Pulmonary artery endothelial cell (primary cell): ENCODE results near the gene PTPRD. TPM values are rescaled to one million over a fixed set of nuclear protein-coding genes. Genes with fewer than 3 reads are reported as not detected.

ENCODE experiments used
- DNase-seq: peaks from one replicate; pipeline ENCODE4 v3.0.0-alpha.2; 2011; ENCODE audit warnings: low read depth, low spot score
- total RNA-seq: library from RNA; depleted of rRNA; stranded (reverse); fragments of >200 nt; gene quantifications from 2 replicates; pipeline ENCODE4 v1.2.3, GENCODE V29; 2014

Gene PTPRD
- total RNA-seq, 1 donor from 2014 or later: 1.5 TPM

DNA sequence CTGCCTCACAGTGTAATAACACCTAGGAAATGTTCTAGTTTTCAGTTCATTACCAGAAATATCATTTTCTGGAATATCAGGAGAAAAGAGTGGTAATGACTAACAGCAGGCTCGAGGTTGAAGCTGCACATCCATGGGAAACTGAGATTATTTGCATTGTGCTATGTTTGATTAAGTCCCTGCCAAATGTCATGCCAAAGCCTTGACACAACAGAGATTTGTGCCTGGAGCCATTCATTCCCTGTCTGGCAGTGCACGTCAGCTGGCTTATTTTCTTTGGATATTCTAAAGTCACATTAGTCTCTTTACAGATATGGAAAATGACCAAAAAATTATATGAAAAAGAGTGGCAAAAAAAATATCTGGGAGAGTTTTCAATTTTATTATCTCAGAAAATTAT is 848.0 kb downstream of the PTPRD start:
- no peak for DNase-seq

DNA sequence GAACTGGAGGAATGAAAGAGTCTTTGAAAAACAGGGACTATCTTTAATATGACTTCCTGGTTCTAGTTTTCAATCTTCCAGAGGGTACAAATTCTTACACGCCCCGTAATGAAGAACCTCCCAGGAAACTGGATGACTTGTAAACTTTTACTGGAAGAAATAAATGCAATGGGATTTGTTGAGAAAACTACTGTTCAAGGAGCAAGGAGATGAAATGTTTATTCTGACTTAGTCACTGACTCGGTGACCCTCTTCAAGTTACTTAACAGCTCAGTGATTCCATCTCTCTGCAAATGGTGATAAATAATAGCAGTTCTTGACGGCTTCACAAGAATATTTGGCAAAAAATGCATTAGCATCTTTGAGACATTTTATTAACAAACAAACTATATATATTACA is 858.6 kb downstream of the PTPRD start:
- no peak for DNase-seq

- no peak for DNase-seq
These were observed 859.5 kb downstream of the PTPRD start for GRCh38 chr9:9753266-9753665.

DNA sequence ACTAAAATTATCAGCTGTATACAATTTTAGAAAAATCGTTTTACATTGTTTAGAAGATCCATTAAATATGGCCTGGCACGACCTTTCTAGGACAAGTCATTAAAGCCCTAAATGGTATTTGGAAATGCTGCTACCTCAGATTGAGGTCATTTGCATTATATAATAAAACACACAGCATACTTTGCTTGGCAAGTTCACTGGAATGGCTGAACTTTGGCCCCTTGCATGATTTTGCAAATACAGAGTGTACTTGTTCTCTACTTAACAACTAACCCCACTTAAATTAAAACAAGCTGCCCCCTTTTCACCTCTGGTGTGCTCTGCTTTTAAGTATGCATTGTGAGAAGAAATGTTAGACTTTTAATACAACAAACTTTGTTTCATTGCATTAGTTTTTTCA is 860.1 kb downstream of the PTPRD start:
- DNase-seq: no peak

- DNase-seq: no peak
These were observed 860.8 kb downstream of the PTPRD start for GRCh38 chr9:9751996-9752395.

GRCh38 chr9:9750719-9751118 is 862.1 kb downstream of the PTPRD start:
- no peak for DNase-seq

GRCh38 chr9:9749591-9749990 is 863.2 kb downstream of the PTPRD start:
- DNase-seq: no peak

DNA sequence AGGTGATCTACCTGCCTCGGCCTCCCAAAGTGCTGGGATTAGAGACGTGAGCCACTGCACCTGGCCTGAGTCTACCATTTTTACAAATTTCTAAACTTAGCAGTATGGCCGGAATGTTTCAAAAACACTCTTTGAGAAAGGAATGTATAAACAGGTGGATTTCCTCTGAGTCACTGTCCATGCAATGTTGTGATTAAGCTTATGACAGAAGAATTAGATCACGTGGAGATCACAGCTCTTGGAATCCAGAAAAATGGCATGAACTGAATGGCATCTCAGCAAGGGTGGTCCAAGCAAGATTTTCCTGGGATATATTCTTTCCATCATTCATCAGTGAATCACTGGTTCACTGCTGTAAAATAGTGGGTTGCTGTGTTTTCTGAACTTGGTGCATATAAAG is 865.0 kb downstream of the PTPRD start:
- DNase-seq: no peak

GRCh38 chr9:9746826-9747225 is 866.0 kb downstream of the PTPRD start:
- DNase-seq: no peak

DNA sequence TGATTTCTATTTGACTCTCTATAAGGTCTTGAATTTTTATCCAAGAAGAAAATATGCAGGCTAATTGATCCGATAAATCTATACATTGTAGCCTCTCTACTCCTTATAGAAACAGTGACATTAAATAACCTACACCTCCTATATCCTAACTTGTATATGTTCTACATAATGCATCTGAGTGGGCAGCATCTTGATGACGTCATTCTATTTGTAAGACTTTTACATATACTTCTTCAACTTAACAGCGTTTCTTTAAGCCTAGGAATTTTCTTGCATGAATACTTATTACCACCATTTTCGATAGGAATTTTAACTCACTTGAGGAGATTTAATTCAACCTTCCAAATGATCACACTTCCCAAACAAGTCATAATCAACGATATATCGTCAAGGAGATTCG is 869.0 kb downstream of the PTPRD start:
- DNase-seq: no peak

- no peak for DNase-seq
These were observed 882.6 kb downstream of the PTPRD start for GRCh38 chr9:9730174-9730573.

DNA sequence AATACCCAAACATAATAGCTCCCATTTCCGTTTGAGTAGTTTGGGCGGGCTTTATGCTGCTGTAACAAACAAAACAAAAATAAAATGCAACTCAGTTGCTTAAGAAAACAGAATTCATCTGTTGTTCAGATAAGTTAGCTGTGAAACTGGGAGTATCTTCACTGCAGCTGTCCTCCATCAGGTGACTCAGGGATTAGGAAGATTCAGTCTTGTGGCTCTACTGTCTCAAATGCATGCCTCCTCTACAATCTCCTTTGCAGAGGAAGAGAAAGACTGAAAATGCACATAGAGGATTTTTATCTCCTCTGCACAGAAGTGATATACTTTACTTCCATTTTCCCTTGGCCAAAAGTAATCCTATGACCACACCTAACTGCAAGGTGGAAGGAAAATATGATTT is 883.7 kb downstream of the PTPRD start:
- DNase-seq: no peak

GRCh38 chr9:9719373-9720112 is 893.3 kb downstream of the PTPRD start:
- no peak for DNase-seq

DNA sequence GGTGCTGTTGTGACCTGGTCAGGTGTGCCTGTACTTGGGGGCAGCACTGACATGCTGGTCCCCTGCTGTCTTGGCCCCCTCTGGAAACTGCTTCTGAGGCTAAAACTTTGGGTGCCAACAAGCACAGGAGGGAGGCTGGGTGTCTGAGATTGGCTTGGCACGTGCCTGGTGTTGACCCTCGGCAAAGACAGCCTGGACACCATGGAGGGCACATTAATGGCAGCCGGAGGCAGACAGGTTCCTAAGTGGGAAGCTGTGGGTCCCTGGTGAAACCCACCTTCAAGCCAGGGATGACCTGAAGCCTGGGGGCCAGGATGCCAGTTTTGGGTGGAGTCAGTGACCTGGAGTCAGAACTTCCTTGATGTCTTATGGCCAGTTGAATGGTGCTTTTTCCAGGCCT is 894.1 kb downstream of the PTPRD start:
- no peak for DNase-seq

DNA sequence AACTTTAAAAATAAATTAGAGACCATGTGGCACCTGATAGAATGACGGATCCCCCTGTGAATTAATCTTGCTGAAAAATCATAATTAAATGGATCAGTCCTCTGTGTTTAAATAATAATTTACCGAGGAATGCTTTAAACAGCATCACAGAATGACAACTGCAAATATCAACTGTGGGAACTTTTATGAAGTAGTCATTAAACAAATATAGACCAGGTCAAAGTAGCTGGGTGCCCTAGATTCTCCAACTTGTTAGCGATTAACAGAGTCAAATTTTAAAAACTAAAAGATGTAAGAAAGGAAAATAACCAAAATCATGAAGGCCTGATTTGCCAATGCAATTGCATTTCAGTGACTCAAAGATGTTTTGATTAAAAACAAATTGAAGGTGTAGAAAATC is 933.4 kb downstream of the PTPRD start:
- DNase-seq: no peak

GRCh38 chr9:9674461-9674860 is 938.3 kb downstream of the PTPRD start:
- no peak for DNase-seq

DNA sequence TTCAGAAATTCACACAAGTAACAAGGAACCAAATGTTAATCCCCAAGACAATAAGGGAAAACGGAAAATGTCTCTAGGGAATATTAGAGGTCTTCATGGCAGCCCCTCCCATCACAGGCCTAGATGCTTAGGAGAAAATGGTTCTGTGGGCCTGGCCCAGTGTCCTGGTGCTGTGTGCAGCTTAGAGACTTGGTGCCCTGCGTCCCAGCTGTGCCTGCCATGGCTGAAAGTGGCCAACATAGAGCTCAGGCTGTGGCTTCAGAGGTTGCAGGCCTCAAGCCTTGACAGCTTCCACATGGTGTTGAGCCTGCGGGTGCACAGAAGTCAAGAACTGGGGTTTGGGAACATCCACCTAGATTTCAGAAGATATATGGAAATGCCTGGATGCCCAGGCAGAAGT is 942.3 kb downstream of the PTPRD start:
- DNase-seq: no peak

DNA sequence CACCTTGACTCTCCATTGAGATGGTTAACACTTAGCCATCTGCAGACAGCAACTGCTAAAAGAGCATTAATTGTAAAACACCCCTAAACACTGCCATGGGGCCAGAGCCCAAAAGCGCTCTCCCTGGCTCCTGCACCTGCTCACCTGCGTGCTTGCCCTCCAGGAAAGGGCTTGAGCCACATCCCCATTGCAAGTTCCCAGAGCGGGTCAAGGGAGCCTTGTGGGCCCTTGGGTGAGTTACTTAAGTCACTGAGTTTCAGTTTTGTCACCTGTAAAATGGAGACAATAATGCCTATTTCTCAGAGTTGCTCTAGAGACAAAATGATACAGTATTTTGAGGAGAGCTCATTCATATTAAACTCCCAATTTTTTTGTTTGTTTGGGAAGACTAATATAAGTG is 967.8 kb downstream of the PTPRD start:
- no peak for DNase-seq

GRCh38 chr9:9631284-9631683 is 981.5 kb downstream of the PTPRD start:
- DNase-seq: no peak

- DNase-seq: no peak
These were observed 987.6 kb downstream of the PTPRD start for GRCh38 chr9:9625248-9625647.

DNA sequence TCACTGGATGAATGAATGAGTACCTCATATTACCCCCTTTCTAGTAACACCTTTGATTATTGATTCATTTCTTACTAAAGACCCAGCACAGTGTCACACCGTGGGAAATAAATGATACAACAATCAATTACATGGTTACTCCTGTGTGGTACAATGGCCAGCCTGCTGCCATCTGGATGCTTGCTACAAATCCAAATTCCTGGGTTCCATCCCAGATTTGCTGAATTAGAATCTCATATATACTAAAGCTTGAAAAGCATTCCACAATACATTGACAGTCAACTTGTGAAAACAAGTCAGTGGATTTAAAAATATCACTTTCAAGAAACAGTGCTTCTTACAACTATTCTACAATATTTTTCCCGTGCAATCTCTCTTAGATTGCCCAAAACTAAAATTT is 989.3 kb downstream of the PTPRD start:
- DNase-seq: no peak

- no peak for DNase-seq
These were observed 991.4 kb downstream of the PTPRD start for GRCh38 chr9:9621355-9621940.

- no peak for DNase-seq
These were observed 992.1 kb downstream of the PTPRD start for GRCh38 chr9:9620736-9621135.

GRCh38 chr9:9615086-9615485 is 997.7 kb downstream of the PTPRD start:
- DNase-seq: no peak
